OCI-LY1 (cell line): Measurements from ENCODE around the gene CAPN10.

Experiments
- H2AFZ ChIP-seq: fragments of 200-600 bp; sonication (generic), shearing (Covaris generic); 2 replicates; pipeline ENCODE4 v1.6.0; 2014; ENCODE audit warnings: antibody characterized with exemption, mild to moderate bottlenecking, low read length
- H3F3A ChIP-seq: fragments of 200-600 bp; sonication (generic), shearing (Covaris generic); 2 replicates; pipeline ENCODE4 v1.6.0; 2014; ENCODE audit warnings: mild to moderate bottlenecking, antibody characterized with exemption, low read length, moderate library complexity; ENCODE audit not compliant: insufficient read depth
- H3K27ac ChIP-seq: fragments of 200-600 bp; sonication (generic); 2 replicates; pipeline ENCODE4 v1.5.1; 2014; ENCODE audit warnings: low read length, mixed run types, mild to moderate bottlenecking, low read depth; ENCODE audit not compliant: poor library complexity, severe bottlenecking
- H3K27me3 ChIP-seq: fragments of 200-600 bp; sonication (generic); 2 replicates; pipeline ENCODE4 v1.6.0; 2014; ENCODE audit warnings: antibody characterized with exemption, mild to moderate bottlenecking, low read length, moderate library complexity; ENCODE audit not compliant: insufficient read depth
- H3K36me3 ChIP-seq: fragments of 200-600 bp; sonication (generic); 2 replicates; pipeline ENCODE4 v1.6.1; 2014; ENCODE audit warnings: mild to moderate bottlenecking, antibody characterized with exemption, low read length, moderate library complexity, mixed read lengths; ENCODE audit not compliant: insufficient read depth
- H3K4me1 ChIP-seq: fragments of 200-600 bp; sonication (generic); 2 replicates; pipeline ENCODE4 v1.5.1; 2014; ENCODE audit warnings: mild to moderate bottlenecking, low read length, moderate library complexity; ENCODE audit not compliant: insufficient read depth, severe bottlenecking
- H3K4me2 ChIP-seq: fragments of 200-600 bp; sonication (generic), shearing (Covaris generic); 2 replicates; pipeline ENCODE4 v1.6.1; 2014; ENCODE audit warnings: low read length
- H3K4me3 ChIP-seq: fragments of 200-600 bp; sonication (generic); 2 replicates; pipeline ENCODE4 v1.5.1; 2014; ENCODE audit warnings: low read length, low read depth, mild to moderate bottlenecking, mixed read lengths; ENCODE audit not compliant: poor library complexity, severe bottlenecking
- H3K79me2 ChIP-seq: fragments of 200-600 bp; shearing (Covaris generic); 2 replicates; pipeline ENCODE4 v1.6.1; 2016; ENCODE audit warnings: mixed run types, low read length, mixed read lengths; ENCODE audit not compliant: insufficient read depth
- H3K9ac ChIP-seq: fragments of 200-600 bp; sonication (generic), shearing (Covaris generic); 2 replicates; pipeline ENCODE4 v1.6.1; 2014; ENCODE audit warnings: mild to moderate bottlenecking, low read length, mixed read lengths
- H3K9me2 ChIP-seq: fragments of 200-600 bp; sonication (generic), shearing (Covaris generic); 2 replicates; pipeline ENCODE4 v1.6.1; 2014; ENCODE audit warnings: low read depth, mild to moderate bottlenecking, low read length, mixed read lengths
- H3K9me3 ChIP-seq: fragments of 200-600 bp; shearing (Covaris generic); 2 replicates; pipeline ENCODE4 v1.6.1; 2014; ENCODE audit warnings: low read length, mixed read lengths
- H4K20me1 ChIP-seq: fragments of 200-600 bp; sonication (generic), shearing (Covaris generic); 2 replicates; pipeline ENCODE4 v1.6.0; 2016; ENCODE audit warnings: mild to moderate bottlenecking, low read length; ENCODE audit not compliant: insufficient read depth
- EZH2 ChIP-seq: fragments of 200-600 bp; sonication (generic), shearing (Covaris generic); IDR thresholded peaks from 2 replicates; pipeline ENCODE4 v1.8.0; 2017; ENCODE audit warnings: borderline replicate concordance, mixed run types, mild to moderate bottlenecking, antibody characterized with exemption, low read length, moderate library complexity, mixed read lengths
- TF ChIP-seq, protein P1 (sequence below): fragments of 200-600 bp; sonication (generic), shearing (Covaris generic); IDR thresholded peaks from 2 replicates; pipeline ENCODE4 v1.5.1; 2017; ENCODE audit warnings: mild to moderate bottlenecking, antibody characterized with exemption, low read length, moderate library complexity, mixed read lengths

CAPN10 gene

DNA sequence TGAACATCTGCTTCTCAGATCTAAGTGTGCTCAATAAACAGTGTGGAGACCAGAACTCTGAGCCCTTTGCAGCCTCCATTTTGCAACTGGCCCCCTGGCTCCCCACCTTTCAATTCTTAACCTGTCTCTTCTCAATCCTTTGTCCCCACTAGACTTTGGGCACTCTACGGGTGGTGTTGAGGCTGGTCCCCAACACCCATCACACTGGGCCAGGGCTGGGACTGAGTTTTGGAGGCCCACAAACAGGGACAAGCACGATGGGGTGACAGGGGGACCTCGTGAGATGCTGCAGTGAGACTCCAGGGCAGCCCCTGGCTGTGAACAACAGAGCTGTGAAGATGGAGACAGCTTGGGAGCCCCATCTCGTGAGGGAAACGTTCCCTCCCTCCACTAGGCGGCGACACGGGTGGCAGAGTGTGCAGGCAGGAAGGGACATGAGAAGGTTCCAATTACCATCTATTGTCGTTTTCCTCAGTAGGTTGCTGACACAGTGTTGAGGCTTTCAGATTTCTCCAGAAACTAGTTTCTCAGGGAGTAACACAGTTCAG lies 29.9 kb upstream of the CAPN10 start:
- peaks cover 5% of the 10 kb centered on the region; the same call in 1 of the 2 replicates for H3K79me2 ChIP-seq

DNA sequence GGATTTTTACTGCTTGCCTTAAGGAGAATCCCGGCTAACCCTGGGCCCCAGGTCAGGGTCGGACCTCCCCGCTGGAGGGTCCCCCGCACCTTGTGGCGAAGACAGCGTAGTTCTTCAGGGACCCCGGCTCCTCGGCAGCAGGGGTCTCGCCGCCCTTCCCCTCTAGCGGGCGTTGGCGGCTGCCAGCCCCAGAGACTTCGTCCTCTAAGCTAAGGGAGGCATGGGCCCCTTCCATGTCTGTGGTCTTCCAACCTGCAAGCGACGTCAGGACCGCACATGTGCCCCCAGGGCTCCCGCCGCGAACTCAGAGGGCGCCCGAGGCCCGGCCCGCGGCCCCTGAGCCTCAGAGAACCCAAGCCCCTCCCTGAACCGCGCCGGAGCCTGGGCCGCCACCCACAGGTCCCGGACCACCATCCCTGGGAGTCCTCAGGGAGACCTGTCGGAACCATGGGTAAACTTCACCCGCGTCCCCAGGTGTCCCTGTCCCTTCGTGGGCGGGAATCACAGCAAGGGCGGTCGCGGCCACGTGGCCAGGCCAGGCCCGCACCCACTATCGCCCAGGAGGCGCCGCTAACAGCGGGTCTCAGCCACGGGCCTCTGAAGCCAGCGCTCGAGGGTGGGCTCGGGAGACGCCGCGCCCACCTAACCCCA lies 29.3 kb upstream of the CAPN10 start:
- Histone ChIP-seq H3K9me3 (no peaks in the 10 kb centered on the region), H3K9me2 (no peaks in the 10 kb centered on the region), H3K4me3 (peak overlapping the region; percentile 50), H3K27ac (no peak overlapping the region), H3K36me3 (peaks cover 24% of the 10 kb centered on the region), H3K4me2 (peak overlapping the region; percentile 90), H2AFZ (no peak overlapping the region), H3F3A (no peaks in the 10 kb centered on the region), H3K4me1 (peaks cover 41% of the 10 kb centered on the region), H3K27me3 (no peaks in the 10 kb centered on the region), H3K79me2 (peaks cover 5% of the 10 kb centered on the region; the same call in 1 of the 2 replicates), H4K20me1 (no peaks in the 10 kb centered on the region), H3K9ac (no peak overlapping the region)
- TF ChIP-seq EZH2: no peak
- TF ChIP-seq, protein P1, sequence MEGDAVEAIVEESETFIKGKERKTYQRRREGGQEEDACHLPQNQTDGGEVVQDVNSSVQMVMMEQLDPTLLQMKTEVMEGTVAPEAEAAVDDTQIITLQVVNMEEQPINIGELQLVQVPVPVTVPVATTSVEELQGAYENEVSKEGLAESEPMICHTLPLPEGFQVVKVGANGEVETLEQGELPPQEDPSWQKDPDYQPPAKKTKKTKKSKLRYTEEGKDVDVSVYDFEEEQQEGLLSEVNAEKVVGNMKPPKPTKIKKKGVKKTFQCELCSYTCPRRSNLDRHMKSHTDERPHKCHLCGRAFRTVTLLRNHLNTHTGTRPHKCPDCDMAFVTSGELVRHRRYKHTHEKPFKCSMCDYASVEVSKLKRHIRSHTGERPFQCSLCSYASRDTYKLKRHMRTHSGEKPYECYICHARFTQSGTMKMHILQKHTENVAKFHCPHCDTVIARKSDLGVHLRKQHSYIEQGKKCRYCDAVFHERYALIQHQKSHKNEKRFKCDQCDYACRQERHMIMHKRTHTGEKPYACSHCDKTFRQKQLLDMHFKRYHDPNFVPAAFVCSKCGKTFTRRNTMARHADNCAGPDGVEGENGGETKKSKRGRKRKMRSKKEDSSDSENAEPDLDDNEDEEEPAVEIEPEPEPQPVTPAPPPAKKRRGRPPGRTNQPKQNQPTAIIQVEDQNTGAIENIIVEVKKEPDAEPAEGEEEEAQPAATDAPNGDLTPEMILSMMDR: 0 out of 2 replicates have a peak, but pooled peaks have one; percentile 10

More for the DNA sequence above, 29.9 kb upstream of the CAPN10 start:
- H3F3A ChIP-seq: no peaks in the 10 kb centered on the region
- no peaks in the 10 kb centered on the region for H4K20me1 ChIP-seq
- no peak overlapping the region for H3K9ac ChIP-seq
- H3K9me3 ChIP-seq: no peaks in the 10 kb centered on the region
- peaks cover 35% of the 10 kb centered on the region for H3K4me1 ChIP-seq
- no peaks in the 10 kb centered on the region for H3K9me2 ChIP-seq
- H3K4me3 ChIP-seq: no peak overlapping the region
- no peaks in the 10 kb centered on the region for H3K27me3 ChIP-seq
- no peak overlapping the region for H3K4me2 ChIP-seq
- no peak overlapping the region for H2AFZ ChIP-seq
- H3K27ac ChIP-seq: no peak overlapping the region
- H3K36me3 ChIP-seq: peaks cover 29% of the 10 kb centered on the region
- TF ChIP-seq, protein P1: peak; percentile 70
- no peak for TF ChIP-seq EZH2

- peaks cover 5% of the 10 kb centered on the region; the same call in 1 of the 2 replicates for H3K79me2 ChIP-seq
- peak within 1 kb of the TSS; percentile 81 for H3K27ac ChIP-seq
- no peak within 1 kb of the TSS; the same call in 1 of the 2 replicates for H3K9ac ChIP-seq
- peak within 1 kb of the TSS; percentile 88 for H3K4me3 ChIP-seq
- no peaks in the 10 kb centered on the region for H3F3A ChIP-seq
- H3K36me3 ChIP-seq: peaks cover 24% of the 10 kb centered on the region
- H3K4me2 ChIP-seq: peak within 1 kb of the TSS; percentile 90
- H3K4me1 ChIP-seq: peaks cover 44% of the 10 kb centered on the region
- H2AFZ ChIP-seq: no peak within 1 kb of the TSS
- H3K9me3 ChIP-seq: no peaks in the 10 kb centered on the region
- no peaks in the 10 kb centered on the region for H3K9me2 ChIP-seq
- H4K20me1 ChIP-seq: no peaks in the 10 kb centered on the region
- TF ChIP-seq, protein P1: no peak
- TF ChIP-seq EZH2: no peak
- no peaks in the 10 kb centered on the region for H3K27me3 ChIP-seq
These were observed 28.7 kb upstream of the CAPN10 start, which contains the start of gene ANKMY1 for GRCh38 chr2:240557808-240558207. TSS of gene ANKMY1 (minus strand) at chr2:240557988. CDS start at chr2:240557335, 653 bp downstream.
